Esophagus muscularis mucosa (tissue), 4 donors: ENCODE data around the gene MTTP.

Experiments
- CTCF ChIP-seq, 3 experiments: fragments of 200-600 bp in 2 of 3; fragments of 450-650 bp in 1 of 3; sonication (generic) in 2 of 3; IDR thresholded peaks; one replicate each; pipeline ENCODE4 v1.5.1; 2017 to 2019; ENCODE audit warnings: antibody characterized with exemption in 3 of 3, mild to moderate bottlenecking in 2 of 3, moderate library complexity in 1 of 3
- EP300 ChIP-seq: sonication (generic); formaldehyde crosslinking; IDR thresholded peaks from one replicate; pipeline ENCODE4 v1.6.1; 2017; ENCODE audit warnings: antibody characterized with exemption
- POLR2A ChIP-seq: fragments of 450-650 bp; IDR thresholded peaks from one replicate; pipeline ENCODE4 v1.6.1; 2017; ENCODE audit warnings: antibody characterized with exemption, moderate library complexity, mild to moderate bottlenecking, low read depth
- POLR2AphosphoS5 ChIP-seq, 2 donors: sonication (generic); formaldehyde crosslinking; IDR thresholded peaks; one replicate each; pipeline ENCODE4 v1.6.1; 2017; ENCODE audit warnings: antibody characterized with exemption in 2 of 2

- TF ChIP-seq CTCF (IDR thresholded peaks at IDR 0.05) (no peak), POLR2AphosphoS5 (IDR thresholded peaks at IDR 0.05) (no peak), POLR2A (no peak), EP300 (no peak)
Observed at GRCh38 chr4:99629962-99630554, 55.4 kb downstream of the MTTP start.
